ENCODE measurements around the gene LRRC32.

The LRRC32 gene

GRCh38 chr11:76677458-76677765, 6.9 kb upstream of the LRRC32 start:
- DNase-seq: no peak

- no peak for DNase-seq
Observed at GRCh38 chr11:76676636-76677457, 6.3 kb upstream of the LRRC32 start.

GRCh38 chr11:76674517-76675400, 4.2 kb upstream of the LRRC32 start:
- DNase-seq: no peak

- DNase-seq: no peak
Observed at GRCh38 chr11:76673176-76674142, 2.9 kb upstream of the LRRC32 start.

- DNase-seq: no peak
Observed at GRCh38 chr11:76672431-76673175, 2.1 kb upstream of the LRRC32 start.

GRCh38 chr11:76671626-76672309, 1.2 kb upstream of the LRRC32 start:
- no peak for DNase-seq

- no peak for DNase-seq
Observed at GRCh38 chr11:76671237-76671592, 668 bp upstream of the LRRC32 start.

GRCh38 chr11:76669901-76670484, 554 bp downstream of the LRRC32 start:
- DNase-seq: no peak

- DNase-seq: no peak
Observed at GRCh38 chr11:76668362-76669155, 2.0 kb downstream of the LRRC32 start.

GRCh38 chr11:76667856-76668255, 2.7 kb downstream of the LRRC32 start:
- DNase-seq: no peak

- DNase-seq: no peak
Observed at GRCh38 chr11:76667271-76667818, 3.2 kb downstream of the LRRC32 start.

- no peak for DNase-seq
Observed at GRCh38 chr11:76666830-76667229, 3.7 kb downstream of the LRRC32 start.

- DNase-seq: no peak
Observed at GRCh38 chr11:76666408-76666807, 4.1 kb downstream of the LRRC32 start.

- no peak for DNase-seq
Observed at GRCh38 chr11:76665921-76666351, 4.6 kb downstream of the LRRC32 start.

- DNase-seq: no peak
Observed at GRCh38 chr11:76665172-76665571, 5.4 kb downstream of the LRRC32 start.

- DNase-seq: no peak
Observed at GRCh38 chr11:76664578-76665061, 5.9 kb downstream of the LRRC32 start.

GRCh38 chr11:76663912-76664440, 6.6 kb downstream of the LRRC32 start:
- no peak for DNase-seq

GRCh38 chr11:76663486-76663810, 7.1 kb downstream of the LRRC32 start:
- no peak for DNase-seq

GRCh38 chr11:76662656-76663485, 7.7 kb downstream of the LRRC32 start:
- no peak for DNase-seq
